ENCODE measurements around the gene MAMDC4. TPM values are rescaled to one million over a fixed set of nuclear protein-coding genes. Genes with fewer than 3 reads are reported as not detected.
A peak's percentile ranks its signal among the peaks of the same experiment; 100 is the strongest.

The MAMDC4 gene
- total RNA-seq, 2 donors from 2014 or later, result 6.5 to 25.7 TPM

DNA sequence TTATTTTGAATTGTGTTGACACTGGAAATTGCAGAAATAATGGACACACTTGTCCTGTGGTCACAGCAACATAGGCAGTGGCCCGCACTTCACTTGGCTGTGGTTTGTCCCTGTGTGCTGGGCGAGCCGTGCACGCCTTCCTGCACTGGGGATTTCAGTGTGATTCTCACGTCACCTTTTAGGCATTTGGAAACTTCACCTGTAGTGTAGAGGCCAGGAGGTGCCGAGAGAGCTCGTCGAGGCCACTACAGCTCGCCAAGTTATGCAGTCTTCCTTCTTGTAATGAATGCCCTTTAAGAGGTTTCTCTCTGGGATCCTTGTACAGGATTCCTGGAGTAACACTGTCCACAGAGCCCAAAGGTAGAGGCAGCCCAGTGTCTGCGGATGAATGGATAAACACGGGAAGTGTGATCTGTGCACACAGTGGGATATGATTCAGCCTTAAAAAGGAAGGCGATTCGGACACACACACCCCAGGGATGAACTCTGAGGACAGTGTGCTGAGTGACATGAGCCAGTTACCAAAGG, 48.9 kb downstream of the MAMDC4 start:
- peak overlapping the region; percentile 79 to 93 (median 87) for H3K27ac ChIP-seq
- no peaks in the 10 kb centered on the region for H3K27me3 ChIP-seq
- TF ChIP-seq, protein P1, sequence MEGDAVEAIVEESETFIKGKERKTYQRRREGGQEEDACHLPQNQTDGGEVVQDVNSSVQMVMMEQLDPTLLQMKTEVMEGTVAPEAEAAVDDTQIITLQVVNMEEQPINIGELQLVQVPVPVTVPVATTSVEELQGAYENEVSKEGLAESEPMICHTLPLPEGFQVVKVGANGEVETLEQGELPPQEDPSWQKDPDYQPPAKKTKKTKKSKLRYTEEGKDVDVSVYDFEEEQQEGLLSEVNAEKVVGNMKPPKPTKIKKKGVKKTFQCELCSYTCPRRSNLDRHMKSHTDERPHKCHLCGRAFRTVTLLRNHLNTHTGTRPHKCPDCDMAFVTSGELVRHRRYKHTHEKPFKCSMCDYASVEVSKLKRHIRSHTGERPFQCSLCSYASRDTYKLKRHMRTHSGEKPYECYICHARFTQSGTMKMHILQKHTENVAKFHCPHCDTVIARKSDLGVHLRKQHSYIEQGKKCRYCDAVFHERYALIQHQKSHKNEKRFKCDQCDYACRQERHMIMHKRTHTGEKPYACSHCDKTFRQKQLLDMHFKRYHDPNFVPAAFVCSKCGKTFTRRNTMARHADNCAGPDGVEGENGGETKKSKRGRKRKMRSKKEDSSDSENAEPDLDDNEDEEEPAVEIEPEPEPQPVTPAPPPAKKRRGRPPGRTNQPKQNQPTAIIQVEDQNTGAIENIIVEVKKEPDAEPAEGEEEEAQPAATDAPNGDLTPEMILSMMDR (IDR thresholded peaks at IDR 0.05), result no peak
- TF ChIP-seq POLR2A (IDR thresholded peaks at IDR 0.05), result no peak
- intact Hi-C loops (cut with DNase I), result no loop called here
- no peak overlapping the region for H3K4me3 ChIP-seq
- no peaks in the 10 kb centered on the region for H3K36me3 ChIP-seq (replicated peaks in 1 of 2; ENCODE audit: insufficient read depth in 1 of 2, low read depth in 2 of 2)
- H3K4me1 ChIP-seq, result peaks cover 54% of the 10 kb centered on the region
- ATAC-seq (peak; percentile 49), DNase-seq (peak; percentile 44 to 56 (median 52))
- 63 to 67% methylated on average over 12 to 13 of the region's 13 CpGs for WGBS, 2 donors
- H3K9me3 ChIP-seq, result no peaks in the 10 kb centered on the region

DNA sequence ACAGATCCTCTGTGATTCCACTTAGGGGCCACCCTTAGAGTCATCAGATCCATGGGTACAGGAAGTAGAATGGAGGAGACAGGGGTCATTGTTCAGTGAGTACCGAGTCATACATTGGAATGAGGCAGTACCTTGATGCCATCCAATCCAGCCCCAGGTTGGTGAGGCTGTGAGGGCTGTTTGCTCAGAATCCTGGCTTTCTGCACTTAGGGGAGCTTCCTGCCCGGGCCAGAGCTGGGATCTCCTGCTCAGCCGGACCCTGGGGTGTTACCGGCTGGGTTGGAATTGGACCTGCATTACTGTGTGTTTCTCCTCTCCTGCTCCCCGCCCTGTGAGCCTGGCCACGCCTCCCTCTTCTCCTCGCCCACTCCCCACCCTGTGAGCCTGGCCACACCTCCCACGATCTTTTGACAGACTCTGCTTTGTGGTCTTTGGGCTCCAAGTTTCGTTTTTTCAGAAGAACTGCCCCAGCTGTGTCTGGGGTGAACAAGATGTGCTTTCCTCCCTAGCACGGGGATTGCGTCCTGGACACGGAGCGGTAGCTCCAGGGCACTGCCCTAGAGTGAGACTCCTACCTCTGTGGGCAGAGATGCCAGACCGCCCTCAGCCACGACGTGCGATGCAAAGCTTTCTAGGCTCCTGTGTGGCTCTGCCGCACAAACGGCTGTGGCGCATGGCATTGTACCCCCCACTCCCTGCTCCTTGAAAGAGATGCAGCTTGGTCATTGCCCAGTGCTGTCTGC, 49.5 kb downstream of the MAMDC4 start:
- peak; percentile 28 to 65 (median 42) for DNase-seq
- no peaks in the 10 kb centered on the region for H3K27me3 ChIP-seq
- H3K36me3 ChIP-seq (replicated peaks in 1 of 2; ENCODE audit: insufficient read depth in 1 of 2, low read depth in 2 of 2), result no peaks in the 10 kb centered on the region
- intact Hi-C loops (cut with DNase I), result no loop called here
- peak; percentile 62 for ATAC-seq
- peak in 2 of 3 donors; percentile 71 for TF ChIP-seq POLR2A (IDR thresholded peaks at IDR 0.05)
- TF ChIP-seq, protein P1 (IDR thresholded peaks at IDR 0.05), result no peak
- H3K27ac ChIP-seq, result peak overlapping the region; percentile 79 to 93 (median 87)
- no peak overlapping the region for H3K4me3 ChIP-seq
- H3K9me3 ChIP-seq, result no peaks in the 10 kb centered on the region
- WGBS, 2 donors, result 45 to 51% methylated on average over 9 to 20 of the region's 20 CpGs
- H3K4me1 ChIP-seq, result peaks cover 54% of the 10 kb centered on the region

DNA sequence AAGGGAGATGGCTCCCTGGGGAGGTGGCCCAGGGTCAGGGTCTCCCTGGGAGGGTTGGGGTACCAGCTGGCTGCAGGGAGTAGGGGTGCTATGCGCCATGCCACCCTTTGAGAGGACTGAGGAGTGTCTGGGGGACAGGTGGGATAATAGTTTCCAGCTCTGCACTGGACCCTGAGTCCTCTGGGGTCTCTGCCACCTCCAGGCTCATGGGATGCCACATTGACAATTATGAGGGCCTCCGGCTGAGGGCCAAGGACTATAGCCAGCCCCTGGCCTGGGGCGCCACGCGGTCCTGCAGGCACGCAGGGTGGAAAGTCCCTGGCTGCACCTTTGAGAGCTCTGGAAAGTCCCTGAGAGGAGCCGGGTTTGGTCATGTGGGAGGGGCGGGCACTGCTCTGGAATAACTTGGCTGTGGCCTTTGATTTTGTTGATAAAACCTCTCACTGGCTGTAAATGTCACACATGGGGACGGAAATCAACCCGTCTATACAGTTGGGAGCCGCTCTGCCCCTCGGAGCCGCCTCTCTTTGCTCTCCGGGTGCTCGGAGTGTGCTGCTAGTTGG, 50.2 kb downstream of the MAMDC4 start:
- H3K4me3 ChIP-seq, result no peak overlapping the region
- intact Hi-C loops (cut with DNase I), result no loop called here
- ATAC-seq, result peak; percentile 86
- H3K4me1 ChIP-seq, result peaks cover 52% of the 10 kb centered on the region
- DNase-seq, result peak; percentile 82 to 93 (median 88)
- no peaks in the 10 kb centered on the region for H3K9me3 ChIP-seq
- 14 to 18% methylated on average over 8 to 15 of the region's 15 CpGs for WGBS, 2 donors
- no peaks in the 10 kb centered on the region for H3K36me3 ChIP-seq (replicated peaks in 1 of 2; ENCODE audit: insufficient read depth in 1 of 2, low read depth in 2 of 2)
- TF ChIP-seq, protein P1 (IDR thresholded peaks at IDR 0.05), result no peak
- peak; percentile 22 to 74 (median 71) for TF ChIP-seq POLR2A (IDR thresholded peaks at IDR 0.05)
- H3K27ac ChIP-seq, result peak overlapping the region; percentile 79 to 93 (median 87)
- no peaks in the 10 kb centered on the region for H3K27me3 ChIP-seq

DNA sequence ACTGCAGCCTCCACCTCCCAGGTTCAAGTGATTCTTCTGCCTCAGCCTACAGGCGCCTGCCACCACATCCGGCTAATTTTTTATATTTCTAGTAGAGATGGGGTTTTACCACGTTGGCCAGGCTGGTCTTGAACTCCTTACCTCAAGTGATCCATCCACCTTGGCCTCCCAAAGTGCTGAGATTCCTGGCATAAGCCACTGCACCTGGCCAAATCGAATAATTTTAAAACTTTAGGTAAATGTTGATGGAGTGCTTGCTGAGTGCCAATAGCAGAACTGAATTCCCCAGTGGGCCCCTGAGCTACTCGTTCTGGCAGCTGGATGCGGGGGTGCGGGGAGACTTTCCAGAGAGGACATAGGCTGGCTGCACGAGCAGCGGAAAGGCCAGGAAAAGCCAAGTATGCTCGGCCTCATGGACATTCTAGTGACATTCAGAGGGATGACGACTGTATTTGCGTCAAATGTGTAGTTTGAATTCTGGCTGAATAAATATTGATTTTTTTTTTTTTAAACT, 51.0 kb downstream of the MAMDC4 start:
- Histone ChIP-seq H3K27me3 (no peaks in the 10 kb centered on the region), H3K36me3 (replicated peaks in 1 of 2; ENCODE audit: insufficient read depth in 1 of 2, low read depth in 2 of 2) (peaks cover 0 to 3% of the 10 kb centered on the region in 2 donors), H3K4me1 (peaks cover 45% of the 10 kb centered on the region), H3K4me3 (no peak overlapping the region), H3K9me3 (no peaks in the 10 kb centered on the region), H3K27ac (peak overlapping the region; percentile 59 to 93 (median 87))
- intact Hi-C loops (cut with DNase I), result no loop called here
- TF ChIP-seq, protein P1 (IDR thresholded peaks at IDR 0.05), result no peak
- no peak for TF ChIP-seq POLR2A (IDR thresholded peaks at IDR 0.05)
- ATAC-seq (peak; percentile 8), DNase-seq (peak; percentile 41 to 78 (median 54))
- WGBS, 2 donors, result 32 to 40% methylated on average over 12 of the region's 12 CpGs

All from body of pancreas (tissue), 4 donors.